Mesodermal cell (in vitro differentiated cells): ENCODE measurements around the gene EMC10.
A peak's percentile ranks its signal among the peaks of the same experiment; 100 is the strongest.
"Not testable (repeated sequence)": the region's sequence is repeated elsewhere in the genome, so short reads cannot be mapped to it uniquely, and the experiment has no call there.

Experiments
- H3K27ac ChIP-seq: 2 replicates; pipeline ENCODE4 v1.7.0; 2013; ENCODE audit warnings: mild to moderate bottlenecking, low read depth, low read length, moderate library complexity; ENCODE audit not compliant: severe bottlenecking
- H3K36me3 ChIP-seq: 2 replicates; pipeline ENCODE4 v1.7.1; 2013; ENCODE audit warnings: mild to moderate bottlenecking, low read length, moderate library complexity; ENCODE audit not compliant: control insufficient read depth, insufficient read depth
- H3K4me1 ChIP-seq: one replicate; pipeline ENCODE4 v1.7.1; 2013; ENCODE audit warnings: mild to moderate bottlenecking, low read length; ENCODE audit not compliant: insufficient read depth, control insufficient read depth, poor library complexity, severe bottlenecking
- H3K4me3 ChIP-seq: 2 replicates; pipeline ENCODE4 v1.7.0; 2013; ENCODE audit warnings: low read length, control low read depth, mild to moderate bottlenecking; ENCODE audit not compliant: insufficient read depth, poor library complexity, severe bottlenecking; ENCODE audit errors: extremely low read depth
- H3K9me3 ChIP-seq: 2 replicates; pipeline ENCODE4 v1.7.1; 2013; ENCODE audit warnings: mild to moderate bottlenecking, low read length, moderate library complexity; ENCODE audit not compliant: control insufficient read depth
- WGBS, 2 experiments: methylation state at CpG; one replicate each; pipeline ENCODE4 v1.1.5; 2013; ENCODE audit warnings: missing lambda C conversion rate in 2 of 2; ENCODE audit not compliant: insufficient coverage in 2 of 2; 5-methylcytosine and 5-hydroxymethylcytosine counted together

EMC10 gene

DNA sequence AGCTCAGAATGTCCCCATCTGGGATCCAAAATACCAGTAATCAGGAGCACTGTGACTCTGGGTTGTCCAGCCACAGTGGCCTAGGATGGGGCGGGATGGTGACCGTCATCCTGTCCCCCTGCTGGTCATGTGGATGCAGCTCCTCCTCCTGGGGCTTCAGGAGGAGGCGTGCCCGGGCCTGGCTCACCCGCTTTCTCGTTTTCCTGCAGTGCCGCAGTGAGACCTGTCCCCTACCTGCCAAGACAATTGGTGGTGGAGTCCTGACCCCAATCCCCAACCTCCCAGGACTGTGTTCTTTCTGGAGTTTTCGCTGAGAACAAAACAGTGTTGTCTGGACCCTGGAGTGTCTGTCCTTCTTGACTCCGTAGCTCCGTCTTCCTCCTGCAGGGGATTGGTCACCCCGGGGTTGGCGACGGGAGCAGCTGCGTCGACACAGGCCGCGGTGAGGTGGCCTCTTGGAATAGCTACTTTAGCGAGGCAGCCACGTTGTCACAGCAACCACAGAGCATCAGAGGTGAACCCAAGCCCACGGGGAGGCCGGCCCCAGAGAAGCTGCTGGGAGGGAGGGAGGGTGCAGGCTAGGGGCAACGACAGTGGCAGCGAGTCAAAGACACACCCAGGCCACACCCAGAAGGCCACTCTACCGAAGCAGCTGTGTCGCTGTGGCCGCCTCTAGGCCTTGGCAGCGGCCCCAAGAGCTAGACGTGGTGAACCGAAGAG lies 10.2 kb upstream of the EMC10 start:
- H3K4me3 ChIP-seq, result no peak overlapping the region
- no peaks in the 10 kb centered on the region for H3K9me3 ChIP-seq
- H3K27ac ChIP-seq, result no peak overlapping the region
- no peaks in the 10 kb centered on the region for H3K36me3 ChIP-seq
- H3K4me1 ChIP-seq, result no peaks in the 10 kb centered on the region
- 58 to 60% methylated on average over 23 to 26 of the region's 29 CpGs for WGBS, 2 experiments

DNA sequence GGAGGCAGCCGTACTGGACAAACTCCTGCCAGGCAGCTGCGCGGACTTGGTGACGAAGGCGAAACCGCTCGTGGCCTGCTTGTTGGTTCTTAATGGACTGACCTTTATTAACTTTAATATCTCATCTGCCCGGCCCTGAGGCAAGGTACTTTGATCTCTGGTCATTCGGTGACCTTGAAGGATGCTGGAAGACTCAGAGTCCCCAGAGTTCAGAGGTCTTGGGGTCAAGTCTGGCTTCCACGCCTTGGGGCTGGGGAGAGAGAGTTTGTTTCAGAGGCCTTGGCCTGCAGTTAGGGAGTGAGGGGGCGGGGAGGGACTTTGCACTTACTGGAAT lies 9.6 kb upstream of the EMC10 start:
- WGBS, 2 experiments, result 89 to 97% methylated on average over 1 to 4 of the region's 11 CpGs
- Histone ChIP-seq H3K9me3 (no peaks in the 10 kb centered on the region), H3K36me3 (no peaks in the 10 kb centered on the region), H3K4me3 (no peak overlapping the region), H3K27ac (no peak overlapping the region), H3K4me1 (no peaks in the 10 kb centered on the region)

DNA sequence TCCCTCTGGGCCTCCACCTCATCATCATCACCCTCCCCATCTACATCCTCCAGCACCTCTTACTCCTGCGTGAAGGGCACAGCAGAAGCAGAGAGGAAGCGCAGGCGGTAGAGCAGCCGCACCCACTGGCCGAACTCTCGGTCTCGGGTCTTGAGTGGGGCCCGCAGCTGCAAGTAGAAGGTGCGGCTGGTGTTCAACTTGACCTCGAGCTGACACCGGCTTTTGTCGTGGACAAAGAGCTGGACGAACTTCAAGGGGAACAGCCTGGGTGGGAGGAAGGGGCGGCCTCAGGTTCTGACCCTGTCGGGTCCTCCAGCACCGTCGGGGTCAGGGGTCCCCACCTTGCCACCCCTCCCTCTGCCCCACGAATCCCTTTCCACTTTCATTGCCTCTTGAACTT lies 8.7 kb upstream of the EMC10 start:
- no peaks in the 10 kb centered on the region for H3K4me1 ChIP-seq
- no peak overlapping the region for H3K27ac ChIP-seq
- H3K36me3 ChIP-seq, result no peaks in the 10 kb centered on the region
- H3K4me3 ChIP-seq, result no peak overlapping the region
- 91 to 93% methylated on average over 14 to 18 of the region's 18 CpGs for WGBS, 2 experiments
- H3K9me3 ChIP-seq, result no peaks in the 10 kb centered on the region

DNA sequence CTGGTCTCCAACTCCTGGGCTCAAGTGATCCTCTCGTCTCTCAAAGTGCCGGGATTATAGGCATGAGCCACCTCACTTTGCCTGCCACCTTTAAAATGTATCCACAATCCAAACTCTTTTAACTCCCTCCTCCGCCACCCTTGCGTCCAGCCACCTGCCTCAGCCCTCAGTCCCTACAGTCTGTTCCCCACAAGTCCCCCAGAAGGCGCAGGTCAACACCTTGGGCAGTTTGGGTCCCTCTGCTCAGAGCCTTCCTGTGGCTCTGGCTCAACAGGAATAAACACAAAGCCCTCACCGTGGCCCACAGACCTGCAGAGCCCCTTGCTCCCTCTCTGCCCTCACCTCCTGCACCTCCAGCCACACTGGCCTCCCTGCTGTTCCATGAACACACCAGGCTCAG lies 7.5 kb upstream of the EMC10 start:
- Histone ChIP-seq H3K4me1 (no peaks in the 10 kb centered on the region), H3K9me3 (no peaks in the 10 kb centered on the region)
- 93 to 95% methylated on average over 4 to 6 of the region's 6 CpGs for WGBS, 2 experiments

DNA sequence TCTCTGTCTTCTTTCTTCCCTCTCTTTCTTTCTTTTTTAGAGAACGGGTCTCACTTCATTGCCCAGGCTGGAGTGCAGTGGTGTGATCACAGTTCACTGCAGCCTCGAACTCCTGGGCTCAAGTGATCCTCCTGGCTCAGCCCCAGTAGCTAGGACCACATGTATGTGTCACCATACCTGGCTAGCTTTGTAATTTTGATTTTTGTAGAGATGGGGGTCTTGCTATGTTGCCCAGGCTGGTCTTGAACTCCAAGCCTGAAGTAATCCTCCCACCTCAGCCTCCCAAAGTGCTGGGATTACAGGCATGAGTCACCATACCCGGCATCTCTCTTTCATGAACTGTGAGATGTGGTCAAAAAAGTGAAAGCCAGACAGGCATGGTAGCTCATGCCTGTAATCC lies 3.0 kb upstream of the EMC10 start:
- not testable (repeated sequence) for H3K36me3 ChIP-seq, H3K4me1 ChIP-seq, H3K9me3 ChIP-seq, H3K27ac ChIP-seq, H3K4me3 ChIP-seq
- 67 to 71% methylated on average over 1 to 3 of the region's 3 CpGs for WGBS, 2 experiments

More for the DNA sequence above, 7.5 kb upstream of the EMC10 start:
- Histone ChIP-seq H3K27ac (no peak overlapping the region), H3K36me3 (no peaks in the 10 kb centered on the region), H3K4me3 (no peak overlapping the region)

DNA sequence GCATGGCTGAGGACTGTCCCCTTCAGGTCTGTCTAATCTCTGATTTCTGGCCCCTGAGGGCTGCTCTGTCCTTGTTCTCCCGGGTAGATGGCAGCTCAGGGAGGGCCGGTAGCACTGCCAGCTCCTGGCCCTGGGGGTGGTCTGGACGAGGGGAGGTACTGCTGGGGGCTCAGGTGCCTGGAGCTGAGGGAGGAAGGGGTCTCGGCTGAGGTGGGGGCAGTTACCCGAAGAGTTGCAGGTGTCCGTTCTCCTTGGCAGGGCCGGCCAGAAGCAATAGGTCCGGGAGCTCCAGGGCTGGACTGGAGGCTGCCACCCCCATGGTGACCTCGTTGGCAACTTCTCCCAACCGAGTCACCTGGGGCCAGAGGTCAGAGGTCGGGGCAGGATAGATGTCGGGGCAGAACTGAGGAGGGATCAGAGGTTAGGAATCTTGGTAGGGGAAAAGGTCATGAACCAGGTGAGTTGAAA lies 1.2 kb upstream of the EMC10 start:
- Histone ChIP-seq H3K9me3 (peaks cover 6% of the 10 kb centered on the region), H3K4me1 (no peaks in the 10 kb centered on the region), H3K36me3 (peaks cover 20% of the 10 kb centered on the region), H3K4me3 (no peak overlapping the region), H3K27ac (no peak overlapping the region)
- WGBS, 2 experiments, result 85 to 87% methylated on average over 9 to 11 of the region's 12 CpGs

DNA sequence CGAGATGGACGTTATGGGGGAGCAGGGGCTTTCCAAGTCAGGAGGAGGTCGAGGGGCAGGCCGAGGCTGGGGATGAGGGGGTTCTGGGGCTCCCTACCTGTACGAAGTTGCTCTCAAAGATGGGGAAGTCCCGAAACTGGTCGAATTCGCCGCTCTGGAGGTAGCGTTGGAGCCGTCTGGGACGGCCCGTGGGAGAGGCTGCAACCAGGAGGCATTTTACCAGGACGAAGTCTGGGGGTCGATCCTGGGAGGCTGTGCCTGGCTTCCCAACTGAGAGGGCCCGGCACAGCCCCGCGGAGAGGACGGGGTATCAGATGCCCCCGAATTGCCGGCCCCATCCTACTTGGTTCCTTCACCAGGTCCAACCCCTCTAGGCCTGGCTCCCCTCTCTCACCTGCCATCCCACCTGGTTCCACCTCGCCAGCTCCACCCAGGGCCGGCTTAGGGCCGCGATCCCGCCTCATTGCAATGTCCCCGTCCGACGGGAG lies 527 bp upstream of the EMC10 start:
- 79 to 86% methylated on average over 28 to 29 of the region's 29 CpGs for WGBS, 2 experiments
- H3K4me1 ChIP-seq, result no peaks in the 10 kb centered on the region
- H3K27ac ChIP-seq, result no peak overlapping the region
- H3K4me3 ChIP-seq, result peak overlapping the region; percentile 71
- H3K36me3 ChIP-seq, result peaks cover 20% of the 10 kb centered on the region
- peaks cover 6% of the 10 kb centered on the region for H3K9me3 ChIP-seq

DNA sequence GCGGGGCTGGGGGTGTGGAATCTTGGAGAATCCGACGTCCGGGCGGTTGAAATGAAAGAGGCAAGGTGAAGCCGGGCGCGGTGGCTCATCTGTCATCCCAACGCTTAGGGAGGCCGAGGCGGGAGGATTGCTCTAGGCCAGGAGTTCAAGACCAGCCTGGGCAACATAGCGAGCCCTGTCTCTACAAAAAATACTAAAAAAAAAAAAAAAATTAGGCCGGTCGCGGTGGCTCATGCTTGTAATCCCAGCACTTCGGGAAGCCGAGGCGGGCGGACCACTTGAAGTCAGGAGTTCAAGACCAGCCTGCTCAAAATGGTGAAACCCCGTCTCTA lies 566 bp downstream of the EMC10 start:
- Histone ChIP-seq H3K4me3 (peak overlapping the region; percentile 71), H3K36me3 (peaks cover 26% of the 10 kb centered on the region), H3K9me3 (peaks cover 6% of the 10 kb centered on the region), H3K27ac (no peak overlapping the region), H3K4me1 (no peaks in the 10 kb centered on the region)
- WGBS, 2 experiments, result 19 to 22% methylated on average over 15 to 16 of the region's 20 CpGs

DNA sequence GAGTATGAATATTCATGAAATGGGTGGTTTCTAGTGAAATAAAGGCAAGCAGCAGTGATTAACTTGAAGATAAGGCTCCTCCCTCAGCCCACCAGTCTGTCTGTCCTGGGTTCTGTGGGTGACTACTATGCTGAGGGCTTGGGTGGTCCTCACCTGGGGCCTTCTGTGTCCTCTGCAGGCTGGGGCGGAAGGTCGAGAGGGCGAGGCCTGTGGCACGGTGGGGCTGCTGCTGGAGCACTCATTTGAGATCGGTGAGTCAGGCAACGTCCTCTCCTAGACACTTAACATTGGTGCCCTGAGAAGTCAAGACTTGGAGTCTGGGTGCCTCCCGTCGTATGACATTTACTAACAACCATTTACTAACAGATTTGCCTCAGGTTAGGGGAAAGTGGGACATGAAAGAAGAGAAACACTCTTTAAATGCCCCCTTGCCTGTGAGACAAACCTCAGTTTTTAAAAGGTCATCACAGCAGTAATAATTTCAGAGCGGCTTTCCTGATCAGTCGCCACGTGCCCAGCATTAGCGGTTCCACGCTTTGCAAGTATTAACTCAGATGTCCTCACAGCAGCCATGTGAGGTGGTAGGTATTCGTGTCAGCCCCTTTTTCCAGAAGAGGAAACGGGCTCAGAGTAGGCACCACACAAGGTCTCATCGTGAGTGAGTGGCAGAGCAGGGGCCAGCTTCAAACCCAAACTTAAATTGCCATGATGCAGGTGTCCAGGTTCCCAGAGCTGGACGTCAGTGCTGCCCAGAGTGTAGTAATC lies 1.6 kb downstream of the EMC10 start:
- Histone ChIP-seq H3K36me3 (peaks cover 31% of the 10 kb centered on the region), H3K4me3 (no peak overlapping the region), H3K4me1 (no peaks in the 10 kb centered on the region), H3K9me3 (peaks cover 6% of the 10 kb centered on the region), H3K27ac (no peak overlapping the region)
- WGBS, 2 experiments, result 87 to 91% methylated on average over 15 to 17 of the region's 17 CpGs

DNA sequence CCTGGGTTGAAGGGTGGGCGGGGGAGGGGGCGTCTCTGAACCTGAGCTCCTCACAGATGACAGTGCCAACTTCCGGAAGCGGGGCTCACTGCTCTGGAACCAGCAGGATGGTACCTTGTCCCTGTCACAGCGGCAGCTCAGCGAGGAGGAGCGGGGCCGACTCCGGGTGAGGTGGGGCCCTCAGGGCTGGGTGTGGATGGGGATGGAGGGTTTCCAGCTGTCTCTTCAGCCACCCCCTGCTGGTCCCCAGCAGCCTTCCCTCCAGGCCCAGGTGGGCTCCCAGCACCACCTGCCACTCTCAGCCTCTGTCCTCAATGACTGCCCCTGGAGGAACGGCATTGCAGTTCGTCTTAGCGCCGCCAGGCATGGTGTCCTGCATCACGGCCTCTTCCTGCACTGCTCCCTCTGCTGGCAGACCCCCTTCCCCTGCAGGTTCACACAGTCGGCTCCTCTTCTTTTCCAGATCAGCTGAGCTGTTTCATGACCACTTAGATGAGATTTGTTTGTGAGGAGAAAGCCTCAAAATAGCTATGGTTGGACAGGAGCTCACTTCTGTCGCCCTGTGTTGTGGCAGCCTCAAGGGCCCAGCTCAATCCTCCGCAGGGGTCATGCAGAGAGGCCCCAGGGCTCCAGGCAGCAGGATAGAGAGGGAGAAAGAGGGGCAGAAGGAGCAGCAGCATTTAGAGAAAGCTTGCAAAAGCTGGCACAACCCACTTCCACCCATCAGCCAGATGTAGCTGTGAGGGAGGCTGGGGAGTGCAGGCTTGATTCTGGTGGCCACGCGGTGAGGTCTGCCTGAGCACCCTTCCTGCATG lies 2.8 kb downstream of the EMC10 start:
- Histone ChIP-seq H3K27ac (no peak overlapping the region), H3K36me3 (peaks cover 31% of the 10 kb centered on the region), H3K4me3 (no peak overlapping the region), H3K9me3 (peaks cover 6% of the 10 kb centered on the region), H3K4me1 (no peaks in the 10 kb centered on the region)
- WGBS, 2 experiments, result 71 to 85% methylated on average over 11 to 12 of the region's 19 CpGs
